Tibial artery (tissue), 4 donors: ENCODE measurements around the gene KAZN.

ENCODE experiments used
- DNase-seq, 2 donors: peaks; one replicate each; pipeline ENCODE4 v3.0.0-alpha.2; 2019
- H3K27ac ChIP-seq, 2 donors: fragments of 200-600 bp; sonication (generic) in 1 of 2; 1 replicate in 1 of 2; 2 replicates in 1 of 2; pipeline ENCODE4 v1.5.1; 2018 to 2019; ENCODE audit warnings: mild to moderate bottlenecking in 1 of 2
- H3K27me3 ChIP-seq, 2 donors: fragments of 200-600 bp; sonication (generic) in 1 of 2; one replicate each; pipeline versions ENCODE4 v1.5.1 to v1.6.0; 2016 to 2019
- H3K36me3 ChIP-seq, 3 donors: fragments of 200-600 bp; sonication (generic) in 2 of 3; one replicate each; pipeline ENCODE4 v1.5.1; 2016 to 2019; ENCODE audit warnings: mild to moderate bottlenecking in 2 of 3
- H3K4me1 ChIP-seq, 4 donors: fragments of 200-600 bp; sonication (generic) in 2 of 4; 1 replicate in 3 of 4; 2 replicates in 1 of 4; pipeline ENCODE4 v1.5.1; 2016 to 2019
- H3K4me3 ChIP-seq, 2 donors: fragments of 200-600 bp; sonication (generic) in 1 of 2; 1 replicate in 1 of 2; 2 replicates in 1 of 2; pipeline ENCODE4 v1.5.1; 2018 to 2019; ENCODE audit warnings: mild to moderate bottlenecking in 2 of 2
- H3K9me3 ChIP-seq, 3 donors: fragments of 200-600 bp; sonication (generic) in 1 of 3; one replicate each; pipeline ENCODE4 v1.5.1; 2016 to 2019
- intact Hi-C: fragments of 100-400 bp; cut with DNase I; formaldehyde crosslinking; loops from one replicate; pipeline ENCODE4 v1.15.0; 2023; ENCODE audit warnings: low total_unique reads
- TF ChIP-seq, protein P1 (sequence below), 2 experiments: fragments of 200-600 bp in 1 of 2; fragments of 450-650 bp in 1 of 2; IDR thresholded peaks; one replicate each; pipeline ENCODE4 v1.5.1; 2017 to 2019; ENCODE audit warnings: antibody characterized with exemption in 2 of 2, mild to moderate bottlenecking in 1 of 2, moderate library complexity in 1 of 2

The KAZN gene

DNA sequence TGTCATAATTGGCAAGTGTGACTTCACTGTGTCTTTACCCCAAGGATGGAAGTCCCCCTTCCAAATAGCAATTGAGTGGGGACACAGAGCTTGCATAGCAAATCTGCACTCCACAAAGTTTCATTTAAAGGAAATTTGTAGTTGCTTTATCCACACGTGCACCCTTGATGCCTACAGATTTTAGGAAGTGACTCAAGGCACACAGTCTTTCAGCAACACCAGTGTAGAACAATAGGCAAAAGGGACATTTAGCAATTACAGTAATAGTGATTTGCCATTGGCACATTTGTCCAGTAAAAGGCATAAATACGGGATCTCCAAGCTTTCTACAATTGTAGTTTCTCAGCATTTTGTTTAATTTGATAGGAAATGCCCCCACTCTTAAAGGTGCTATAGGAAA is 43.4 kb upstream of the KAZN start:
- Histone ChIP-seq H3K27ac (no peak overlapping the region), H3K36me3 (no peaks in the 10 kb centered on the region), H3K9me3 (no peaks in the 10 kb centered on the region), H3K4me1 (no peaks in the 10 kb centered on the region), H3K27me3 (peaks cover 0 to 47% of the 10 kb centered on the region in 2 donors), H3K4me3 (no peak overlapping the region)
- TF ChIP-seq, protein P1, sequence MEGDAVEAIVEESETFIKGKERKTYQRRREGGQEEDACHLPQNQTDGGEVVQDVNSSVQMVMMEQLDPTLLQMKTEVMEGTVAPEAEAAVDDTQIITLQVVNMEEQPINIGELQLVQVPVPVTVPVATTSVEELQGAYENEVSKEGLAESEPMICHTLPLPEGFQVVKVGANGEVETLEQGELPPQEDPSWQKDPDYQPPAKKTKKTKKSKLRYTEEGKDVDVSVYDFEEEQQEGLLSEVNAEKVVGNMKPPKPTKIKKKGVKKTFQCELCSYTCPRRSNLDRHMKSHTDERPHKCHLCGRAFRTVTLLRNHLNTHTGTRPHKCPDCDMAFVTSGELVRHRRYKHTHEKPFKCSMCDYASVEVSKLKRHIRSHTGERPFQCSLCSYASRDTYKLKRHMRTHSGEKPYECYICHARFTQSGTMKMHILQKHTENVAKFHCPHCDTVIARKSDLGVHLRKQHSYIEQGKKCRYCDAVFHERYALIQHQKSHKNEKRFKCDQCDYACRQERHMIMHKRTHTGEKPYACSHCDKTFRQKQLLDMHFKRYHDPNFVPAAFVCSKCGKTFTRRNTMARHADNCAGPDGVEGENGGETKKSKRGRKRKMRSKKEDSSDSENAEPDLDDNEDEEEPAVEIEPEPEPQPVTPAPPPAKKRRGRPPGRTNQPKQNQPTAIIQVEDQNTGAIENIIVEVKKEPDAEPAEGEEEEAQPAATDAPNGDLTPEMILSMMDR (IDR thresholded peaks at IDR 0.05): no peak
- DNase-seq: no peak
- intact Hi-C loops: no loop called here

DNA sequence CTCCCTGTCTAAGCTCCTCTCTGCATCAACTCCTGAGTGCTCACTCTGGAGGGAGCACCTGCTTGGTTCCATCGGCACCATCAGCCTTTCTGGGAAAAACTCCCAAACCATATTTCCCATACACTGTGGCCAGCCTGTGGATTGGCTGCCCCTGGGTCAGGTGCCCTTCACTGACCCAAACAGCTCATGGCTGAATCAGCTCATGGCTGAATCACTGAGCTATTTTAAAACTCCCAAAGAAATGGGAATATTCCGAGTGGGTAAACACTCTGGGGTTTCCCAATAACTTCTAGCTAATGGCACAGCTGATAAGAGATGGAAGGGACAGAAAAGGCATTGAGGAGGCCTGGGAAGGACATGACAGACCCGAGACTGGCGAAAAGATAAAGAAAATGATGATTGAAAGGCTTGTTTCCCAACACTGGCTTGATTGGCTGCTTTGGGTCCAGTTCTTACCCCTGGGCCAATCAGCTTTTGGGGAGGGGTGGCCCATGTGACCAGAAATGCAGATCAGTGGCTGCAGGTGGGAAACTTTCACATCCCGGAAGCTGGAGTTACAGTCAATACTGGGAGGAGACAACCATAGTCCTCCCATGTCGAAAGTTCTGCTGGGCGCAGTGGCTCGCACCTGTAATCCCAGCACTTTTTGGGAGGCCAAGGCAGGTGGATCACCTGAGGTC is 37.3 kb upstream of the KAZN start:
- Histone ChIP-seq H3K9me3 (peaks cover 0 to under 1% (median 0%) of the 10 kb centered on the region in 3 donors), H3K4me1 (no peaks in the 10 kb centered on the region), H3K27ac (no peak overlapping the region), H3K36me3 (no peaks in the 10 kb centered on the region), H3K4me3 (no peak overlapping the region), H3K27me3 (peaks cover 0 to 12% of the 10 kb centered on the region in 2 donors)
- intact Hi-C loops: no loop called here
- DNase-seq: no peak
- TF ChIP-seq, protein P1 (IDR thresholded peaks at IDR 0.05): no peak

DNA sequence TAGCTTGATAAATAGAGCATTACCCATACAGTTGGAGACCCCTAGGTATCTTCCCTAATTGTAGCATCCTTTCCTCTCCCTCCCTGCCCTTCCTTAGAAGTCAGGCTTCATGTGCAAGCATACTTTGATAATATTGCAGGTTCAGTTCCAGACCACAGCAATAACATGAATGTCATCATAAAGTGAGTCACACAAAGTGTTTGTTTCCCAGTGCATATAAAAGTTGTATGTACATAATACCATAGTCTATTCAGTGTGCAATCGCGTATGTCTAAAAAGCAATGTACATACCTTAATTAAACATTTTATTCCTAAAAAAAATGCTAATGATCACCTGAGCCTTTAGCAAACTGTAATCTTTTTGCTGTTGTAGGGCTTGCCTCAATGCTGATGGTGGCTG is 33.4 kb upstream of the KAZN start:
- Histone ChIP-seq H3K4me3 (no peak overlapping the region), H3K27me3 (no peaks in the 10 kb centered on the region), H3K4me1 (no peaks in the 10 kb centered on the region), H3K9me3 (peaks cover 0 to 6% (median 0%) of the 10 kb centered on the region in 3 donors), H3K27ac (no peak overlapping the region), H3K36me3 (no peaks in the 10 kb centered on the region)
- intact Hi-C loops: no loop called here
- no peak for DNase-seq
- TF ChIP-seq, protein P1 (IDR thresholded peaks at IDR 0.05): no peak

DNA sequence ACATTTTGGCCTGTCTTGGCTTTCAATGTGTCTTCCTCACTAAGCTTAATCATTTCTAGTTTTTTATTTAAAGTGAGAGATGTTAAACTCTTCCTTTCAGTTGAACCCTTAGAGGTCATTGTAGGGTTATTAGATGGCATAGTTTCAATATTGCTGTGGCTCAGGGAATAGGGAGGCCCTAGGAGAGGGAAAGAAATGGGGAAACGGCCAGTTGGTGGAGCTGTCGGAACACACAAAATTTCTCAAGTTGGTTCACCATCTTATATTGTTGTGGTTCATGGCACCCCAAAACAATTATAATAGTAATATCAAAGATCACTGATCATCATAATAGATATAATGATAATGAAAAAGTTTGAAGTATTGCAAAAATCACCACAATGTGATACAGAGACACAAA is 31.4 kb upstream of the KAZN start:
- no peaks in the 10 kb centered on the region for H3K4me1 ChIP-seq
- H3K36me3 ChIP-seq: no peaks in the 10 kb centered on the region
- no peak overlapping the region for H3K4me3 ChIP-seq
- intact Hi-C loops: no loop called here
- no peak for DNase-seq
- peaks cover 0 to 6% (median 0%) of the 10 kb centered on the region in 3 donors for H3K9me3 ChIP-seq
- H3K27me3 ChIP-seq: peaks cover 0 to 3% of the 10 kb centered on the region in 2 donors
- TF ChIP-seq, protein P1 (IDR thresholded peaks at IDR 0.05): no peak
- no peak overlapping the region for H3K27ac ChIP-seq

DNA sequence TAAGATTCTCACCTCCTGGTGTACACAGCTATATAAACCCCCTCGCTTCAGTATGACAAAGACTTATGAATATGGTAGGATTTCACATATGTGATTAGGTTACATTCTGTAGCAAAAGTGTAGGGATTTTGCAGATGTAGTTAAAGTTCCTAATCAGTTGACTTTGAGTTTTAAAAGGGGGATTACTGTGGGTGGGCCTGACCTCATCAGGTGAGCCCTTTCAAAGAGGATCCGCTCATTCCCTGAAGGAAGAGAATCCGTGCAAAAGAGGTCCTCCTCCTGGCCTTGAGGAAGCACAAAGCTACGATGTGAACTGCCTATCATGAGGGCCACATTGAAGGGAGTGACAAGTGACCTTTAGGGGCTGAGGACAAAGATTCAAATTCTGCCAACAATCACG is 30.6 kb upstream of the KAZN start:
- H3K4me1 ChIP-seq: no peaks in the 10 kb centered on the region
- TF ChIP-seq, protein P1 (IDR thresholded peaks at IDR 0.05): no peak
- intact Hi-C loops: no loop called here
- H3K27me3 ChIP-seq: peaks cover 0 to 5% of the 10 kb centered on the region in 2 donors
- no peak for DNase-seq
- H3K36me3 ChIP-seq: no peaks in the 10 kb centered on the region
- H3K27ac ChIP-seq: no peak overlapping the region
- H3K9me3 ChIP-seq: peaks cover 0 to 6% (median 0%) of the 10 kb centered on the region in 3 donors
- no peak overlapping the region for H3K4me3 ChIP-seq
